Prostate gland (tissue), 2 donors: ENCODE results near the gene SPSB4. TPM values are rescaled to one million over a fixed set of nuclear protein-coding genes. Genes with fewer than 3 reads are reported as not detected.

ENCODE experiments used
- DNase-seq: peaks from one replicate; pipeline ENCODE4 v3.0.0-alpha.2; 2019; ENCODE audit warnings: low spot score
- H3K27ac ChIP-seq, 2 donors: fragments of 200-600 bp; sonication (generic); 2 replicates each; pipeline ENCODE4 v1.5.1; 2017 to 2019
- H3K27me3 ChIP-seq: fragments of 200-600 bp; sonication (generic); replicated peaks from 2 replicates; pipeline ENCODE4 v1.5.1; 2019; ENCODE audit not compliant: insufficient read depth
- H3K36me3 ChIP-seq, 2 donors: fragments of 200-600 bp; sonication (generic); 1 replicate in 1 of 2; 2 replicates in 1 of 2; pipeline versions ENCODE4 v1.5.1 to v1.8.1; 2017 to 2019
- H3K4me1 ChIP-seq: fragments of 200-600 bp; sonication (generic); replicated peaks from 2 replicates; pipeline ENCODE4 v1.5.1; 2019
- H3K4me3 ChIP-seq, 2 donors: fragments of 200-600 bp; sonication (generic); 2 replicates each; pipeline ENCODE4 v1.5.1; 2017 to 2019
- H3K9me3 ChIP-seq: fragments of 200-600 bp; sonication (generic); 2 replicates; pipeline ENCODE4 v1.5.1; 2017
- POLR2A ChIP-seq: fragments of 450-650 bp; IDR thresholded peaks from one replicate; pipeline ENCODE4 v1.6.1; 2016; ENCODE audit warnings: antibody characterized with exemption, mild to moderate bottlenecking
- POLR2AphosphoS5 ChIP-seq: sonication (generic); formaldehyde crosslinking; IDR thresholded peaks from one replicate; pipeline ENCODE4 v1.6.1; 2017; ENCODE audit warnings: antibody characterized with exemption
- WGBS: methylation state at CpG from one replicate; pipeline ENCODE4 v1.1.5; 2018; 5-methylcytosine and 5-hydroxymethylcytosine counted together
- intact Hi-C: fragments of 100-400 bp; cut with DNase I; formaldehyde crosslinking; loops from one replicate; pipeline ENCODE4 v1.14.2; 2022
- total RNA-seq, 2 donors: library from RNA; depleted of rRNA; stranded (reverse); fragments of >200 nt; gene quantifications; one replicate each; pipeline ENCODE4 v1.1.0, GENCODE V29; 2016
- TF ChIP-seq, protein P1 (sequence below), 4 experiments: fragments of 200-600 bp in 2 of 4; fragments of 450-650 bp in 2 of 4; sonication (generic) in 2 of 4; IDR thresholded peaks; 1 replicate in 3 of 4; 2 replicates in 1 of 4; pipeline ENCODE4 v1.5.1; 2016 to 2019; ENCODE audit warnings: antibody characterized with exemption in 4 of 4, mild to moderate bottlenecking in 2 of 4, moderate library complexity in 2 of 4

Gene SPSB4
- total RNA-seq, 2 donors from 2014 or later = 1.0 TPM; not detected in 1

DNA sequence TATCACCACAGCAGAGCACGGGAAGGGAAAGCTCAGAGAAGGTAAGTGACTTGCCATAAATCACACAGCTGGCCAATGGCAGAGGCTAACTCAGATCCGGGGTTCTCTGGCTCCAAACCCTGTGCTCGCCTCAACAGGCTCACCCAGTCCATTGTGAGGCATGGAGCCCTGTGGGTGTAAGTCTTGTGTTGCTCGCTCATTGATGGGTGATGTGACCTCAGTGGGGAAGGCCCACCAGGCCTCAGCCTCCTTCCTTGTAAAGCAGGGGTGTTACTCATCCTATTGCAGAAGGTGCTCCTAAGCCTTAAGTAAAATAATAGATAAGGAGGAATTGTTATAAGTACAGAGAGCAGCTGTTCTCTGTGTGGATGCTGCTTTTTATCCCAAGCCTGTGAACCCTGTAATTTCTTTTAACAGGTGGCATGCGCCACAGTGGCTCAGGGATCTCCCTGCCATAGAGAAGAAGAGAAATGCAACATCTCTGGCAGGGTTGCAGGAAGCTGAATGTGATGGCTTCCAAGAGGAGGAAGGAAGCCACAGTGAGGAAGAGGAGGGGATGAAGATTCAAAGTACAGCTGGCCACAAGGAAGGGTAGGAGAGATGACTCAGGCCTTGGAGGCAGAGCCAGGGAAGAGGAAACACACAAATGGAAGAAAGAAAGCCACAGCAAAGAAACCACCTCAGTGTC lies 30.9 kb upstream of the SPSB4 start:
- Histone ChIP-seq H3K27me3 (no peaks in the 10 kb centered on the region), H3K4me1 (no peaks in the 10 kb centered on the region), H3K4me3 (no peak overlapping the region), H3K36me3 (no peaks in the 10 kb centered on the region), H3K27ac (no peak overlapping the region), H3K9me3 (no peaks in the 10 kb centered on the region)
- no peak for DNase-seq
- 83% methylated on average over 5 of the region's 5 CpGs for WGBS
- intact Hi-C loops = no loop called here
- TF ChIP-seq, protein P1, sequence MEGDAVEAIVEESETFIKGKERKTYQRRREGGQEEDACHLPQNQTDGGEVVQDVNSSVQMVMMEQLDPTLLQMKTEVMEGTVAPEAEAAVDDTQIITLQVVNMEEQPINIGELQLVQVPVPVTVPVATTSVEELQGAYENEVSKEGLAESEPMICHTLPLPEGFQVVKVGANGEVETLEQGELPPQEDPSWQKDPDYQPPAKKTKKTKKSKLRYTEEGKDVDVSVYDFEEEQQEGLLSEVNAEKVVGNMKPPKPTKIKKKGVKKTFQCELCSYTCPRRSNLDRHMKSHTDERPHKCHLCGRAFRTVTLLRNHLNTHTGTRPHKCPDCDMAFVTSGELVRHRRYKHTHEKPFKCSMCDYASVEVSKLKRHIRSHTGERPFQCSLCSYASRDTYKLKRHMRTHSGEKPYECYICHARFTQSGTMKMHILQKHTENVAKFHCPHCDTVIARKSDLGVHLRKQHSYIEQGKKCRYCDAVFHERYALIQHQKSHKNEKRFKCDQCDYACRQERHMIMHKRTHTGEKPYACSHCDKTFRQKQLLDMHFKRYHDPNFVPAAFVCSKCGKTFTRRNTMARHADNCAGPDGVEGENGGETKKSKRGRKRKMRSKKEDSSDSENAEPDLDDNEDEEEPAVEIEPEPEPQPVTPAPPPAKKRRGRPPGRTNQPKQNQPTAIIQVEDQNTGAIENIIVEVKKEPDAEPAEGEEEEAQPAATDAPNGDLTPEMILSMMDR (IDR thresholded peaks at IDR 0.05) = no peak
- no peak for TF ChIP-seq POLR2AphosphoS5
- no peak for TF ChIP-seq POLR2A

DNA sequence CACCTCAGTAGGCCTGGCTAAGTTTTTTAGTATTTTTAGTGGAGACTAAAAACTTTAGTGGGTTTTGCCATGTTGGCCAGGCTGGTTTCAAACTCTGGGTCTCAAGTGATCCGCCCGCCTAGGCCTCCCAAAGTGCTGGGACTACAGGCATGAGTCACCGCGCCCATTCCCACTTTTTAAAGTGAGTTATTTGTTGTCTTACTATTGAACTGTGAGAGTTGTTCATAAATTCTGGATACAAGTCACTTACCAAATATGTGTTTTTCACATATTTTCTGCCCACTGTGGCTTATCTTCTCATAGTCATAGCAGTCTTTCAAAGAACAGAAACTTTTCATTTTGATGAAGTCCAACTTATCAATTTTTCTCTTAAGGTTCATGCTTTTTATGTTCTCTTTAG lies 29.9 kb upstream of the SPSB4 start:
- Histone ChIP-seq H3K4me1 (no peaks in the 10 kb centered on the region), H3K27ac (no peak overlapping the region), H3K4me3 (no peak overlapping the region), H3K36me3 (no peaks in the 10 kb centered on the region), H3K9me3 (no peaks in the 10 kb centered on the region), H3K27me3 (no peaks in the 10 kb centered on the region)
- intact Hi-C loops = no loop called here
- 98% methylated on average over 4 of the region's 4 CpGs for WGBS
- TF ChIP-seq POLR2A (no peak), POLR2AphosphoS5 (no peak)
- TF ChIP-seq, protein P1 (IDR thresholded peaks at IDR 0.05) = no peak
- DNase-seq = no peak

DNA sequence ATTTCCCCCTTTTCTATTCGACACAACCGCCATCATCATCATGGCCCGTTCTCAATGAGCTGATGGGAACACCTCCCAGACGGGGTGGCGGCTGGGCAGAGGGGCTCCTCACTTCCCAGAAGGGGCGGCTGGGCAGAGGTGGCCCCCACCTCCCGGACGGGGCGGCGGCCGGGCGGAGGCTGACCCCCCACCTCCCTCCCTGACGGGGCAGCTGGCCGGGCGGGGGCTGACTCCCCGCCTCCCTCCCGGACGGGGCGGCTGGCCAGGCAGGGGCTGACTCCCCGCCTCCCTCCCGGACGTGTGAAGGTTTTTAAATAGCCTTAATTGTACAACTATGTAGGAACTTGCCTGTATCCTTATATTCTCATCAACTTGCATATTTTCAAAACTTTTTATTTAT lies 20.9 kb upstream of the SPSB4 start:
- intact Hi-C loops = no loop called here
- no peaks in the 10 kb centered on the region for H3K4me1 ChIP-seq
- no peaks in the 10 kb centered on the region for H3K36me3 ChIP-seq
- no peak overlapping the region for H3K27ac ChIP-seq
- H3K9me3 ChIP-seq = no peaks in the 10 kb centered on the region
- 95% methylated on average over 22 of the region's 22 CpGs for WGBS
- H3K27me3 ChIP-seq = no peaks in the 10 kb centered on the region
- no peak for DNase-seq
- H3K4me3 ChIP-seq = no peak overlapping the region
- TF ChIP-seq POLR2A (no peak), POLR2AphosphoS5 (no peak)
- TF ChIP-seq, protein P1 (IDR thresholded peaks at IDR 0.05) = no peak

DNA sequence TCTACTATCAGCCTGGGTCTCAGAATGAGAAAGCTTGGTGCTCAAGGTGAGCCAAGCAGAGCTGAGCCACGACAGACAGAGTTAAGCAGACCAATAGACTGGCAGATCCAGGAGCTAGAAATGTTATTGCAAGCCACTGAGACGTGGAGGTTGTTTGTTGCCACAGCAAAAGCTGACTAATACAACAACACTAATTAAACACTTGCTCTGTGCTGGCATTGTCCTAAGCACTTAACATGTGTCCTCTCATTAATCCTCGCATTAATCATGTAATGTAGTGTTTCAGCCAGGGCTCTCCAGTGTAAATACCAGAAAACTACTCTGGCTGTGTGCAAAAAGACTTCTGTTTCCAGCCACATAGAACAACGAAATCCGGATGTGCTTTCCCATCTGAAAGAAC lies 11.6 kb upstream of the SPSB4 start:
- Histone ChIP-seq H3K36me3 (no peaks in the 10 kb centered on the region), H3K27ac (no peak overlapping the region), H3K4me3 (no peak overlapping the region), H3K27me3 (no peaks in the 10 kb centered on the region), H3K4me1 (no peaks in the 10 kb centered on the region), H3K9me3 (no peaks in the 10 kb centered on the region)
- WGBS = 62% methylated on average over 5 of the region's 5 CpGs
- DNase-seq = no peak
- intact Hi-C loops = no loop called here
- TF ChIP-seq POLR2A = no peak

DNA sequence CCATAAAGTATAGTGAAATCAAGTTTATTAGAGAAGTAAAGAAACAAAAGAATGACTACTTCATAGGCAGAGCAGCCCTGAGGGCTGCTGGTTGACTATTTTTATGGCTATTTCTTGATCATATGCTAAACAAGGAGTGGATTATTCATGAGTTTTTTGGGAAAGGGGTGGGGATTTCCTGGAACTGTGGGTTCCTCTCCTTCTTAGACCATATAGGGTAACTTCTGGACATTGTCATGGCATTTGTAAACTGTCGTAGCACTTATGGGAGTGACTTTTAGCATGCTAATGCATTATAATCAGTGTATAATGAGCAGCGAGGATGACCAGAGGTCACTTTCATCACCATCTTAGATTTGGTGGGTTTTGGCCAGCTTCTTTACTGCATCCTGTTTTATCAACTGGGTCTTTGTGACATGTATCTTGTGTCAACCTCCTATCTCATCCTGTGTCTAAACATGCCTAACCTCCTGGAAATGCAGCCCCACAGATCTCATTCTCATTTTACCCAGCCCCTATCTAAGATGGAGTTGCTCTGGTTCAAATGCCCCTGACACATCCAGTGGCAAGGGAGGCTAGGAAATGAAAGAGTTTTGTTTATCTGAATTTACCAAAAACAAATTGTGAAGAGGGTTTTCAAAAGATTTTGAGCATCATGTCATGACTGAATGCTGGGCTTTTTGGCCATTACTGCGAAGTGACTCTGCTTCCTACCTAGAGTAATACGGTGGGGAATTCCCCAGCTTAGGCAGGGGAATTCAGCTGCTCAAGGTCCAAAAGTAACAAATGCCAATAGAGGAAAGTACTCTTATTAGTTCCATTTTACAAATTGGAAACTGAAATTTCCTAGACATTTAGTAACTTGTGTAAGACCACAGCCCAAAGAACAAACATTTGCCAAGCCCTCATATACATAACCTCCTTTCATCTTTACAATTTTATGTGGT lies 6.2 kb upstream of the SPSB4 start:
- no peaks in the 10 kb centered on the region for H3K27me3 ChIP-seq
- no peak overlapping the region for H3K27ac ChIP-seq
- DNase-seq = no peak
- no peak overlapping the region for H3K4me3 ChIP-seq
- no peak for TF ChIP-seq POLR2A
- TF ChIP-seq, protein P1 (IDR thresholded peaks at IDR 0.05) = no peak
- no peaks in the 10 kb centered on the region for H3K9me3 ChIP-seq
- no peaks in the 10 kb centered on the region for H3K4me1 ChIP-seq
- H3K36me3 ChIP-seq = no peaks in the 10 kb centered on the region
- intact Hi-C loops = no loop called here
- WGBS = 70% methylated on average over 4 of the region's 4 CpGs
